Gastroesophageal sphincter (tissue), 4 donors: Measurements from ENCODE around the gene TMBIM1. TPM values are rescaled to one million over a fixed set of nuclear protein-coding genes. Genes with fewer than 3 reads are reported as not detected.

Source experiments
- ATAC-seq: fragments of 150-250 bp; one replicate; pipeline ENCODE4 v1.9.1; 2016; ENCODE audit warnings: mild to moderate bottlenecking, moderate library complexity
- H3K27ac ChIP-seq, 4 donors: fragments of 200-600 bp; sonication (generic) in 3 of 4; 1 replicate in 3 of 4; 2 replicates in 1 of 4; pipeline ENCODE4 v1.5.1; 2016 to 2019
- H3K27me3 ChIP-seq: fragments of 200-600 bp; sonication (generic); one replicate; pipeline ENCODE4 v1.5.1; 2019
- H3K36me3 ChIP-seq, 2 donors: fragments of 200-600 bp; sonication (generic); one replicate each; pipeline ENCODE4 v1.5.1; 2019; ENCODE audit warnings: control low read depth in 1 of 2
- H3K4me1 ChIP-seq, 3 donors: fragments of 200-600 bp; sonication (generic); 1 replicate in 2 of 3; 2 replicates in 1 of 3; pipeline ENCODE4 v1.5.1; 2016 to 2019; ENCODE audit warnings: control low read depth in 2 of 3
- H3K4me3 ChIP-seq, 2 donors: fragments of 200-600 bp; sonication (generic); one replicate each; pipeline ENCODE4 v1.5.1; 2019; ENCODE audit warnings: mild to moderate bottlenecking in 1 of 2, moderate library complexity in 1 of 2
- H3K9me3 ChIP-seq, 3 donors: fragments of 200-600 bp; sonication (generic); one replicate each; pipeline ENCODE4 v1.5.1; 2017 to 2019; ENCODE audit warnings: control low read depth in 2 of 3
- CTCF ChIP-seq, 4 experiments: fragments of 200-600 bp in 2 of 4; fragments of 450-650 bp in 2 of 4; sonication (generic) in 1 of 4; IDR thresholded peaks; one replicate each; pipeline ENCODE4 v1.5.1; 2017 to 2019; ENCODE audit warnings: antibody characterized with exemption in 4 of 4, mild to moderate bottlenecking in 2 of 4, moderate library complexity in 2 of 4
- EP300 ChIP-seq: sonication (generic); formaldehyde crosslinking; IDR thresholded peaks from one replicate; pipeline ENCODE4 v1.6.1; 2017; ENCODE audit warnings: antibody characterized with exemption, mild to moderate bottlenecking
- POLR2A ChIP-seq, 2 donors: fragments of 450-650 bp; IDR thresholded peaks; one replicate each; pipeline ENCODE4 v1.6.1; 2017; ENCODE audit warnings: antibody characterized with exemption in 2 of 2, mild to moderate bottlenecking in 2 of 2, moderate library complexity in 1 of 2
- POLR2AphosphoS5 ChIP-seq: sonication (generic); formaldehyde crosslinking; IDR thresholded peaks from one replicate; pipeline ENCODE4 v1.6.1; 2017; ENCODE audit warnings: antibody characterized with exemption
- WGBS, 2 donors: methylation state at CpG; one replicate each; pipeline ENCODE4 v1.1.5; 2018; ENCODE audit warnings: low coverage in 1 of 2; 5-methylcytosine and 5-hydroxymethylcytosine counted together
- total RNA-seq, 4 donors: library from RNA; depleted of rRNA; stranded (reverse); fragments of >200 nt; gene quantifications; one replicate each; pipeline ENCODE4 v1.1.0, GENCODE V29; 2016

TMBIM1 gene
- total RNA-seq, 4 donors from 2014 or later = 152 to 245 (median 191) TPM

- Histone ChIP-seq H3K27me3 (no peaks in the 10 kb centered on the region), H3K9me3 (no peaks in the 10 kb centered on the region), H3K4me1 (peaks cover 0 to 13% (median 0%) of the 10 kb centered on the region in 3 donors), H3K36me3 (no peaks in the 10 kb centered on the region), H3K27ac (no peak overlapping the region), H3K4me3 (no peak overlapping the region)
- ATAC-seq = no peak
- 94% methylated on average over 2 of the region's 2 CpGs for WGBS, 2 donors
- TF ChIP-seq EP300 (no peak), POLR2A (IDR thresholded peaks at IDR 0.05) (no peak), POLR2AphosphoS5 (no peak), CTCF (IDR thresholded peaks at IDR 0.05) (no peak)
Observed at GRCh38 chr2:218328294-218328693, 36.0 kb upstream of the TMBIM1 start.

- ATAC-seq = no peak
- WGBS, 2 donors = 78 to 82% methylated on average over 6 to 9 of the region's 11 CpGs
- no peak overlapping the region for H3K27ac ChIP-seq
Observed at GRCh38 chr2:218327451-218328210, 35.3 kb upstream of the TMBIM1 start.

GRCh38 chr2:218326315-218326714 lies 34.0 kb upstream of the TMBIM1 start:
- H3K4me1 ChIP-seq = peaks cover 0 to 25% (median 5%) of the 10 kb centered on the region in 3 donors
- H3K9me3 ChIP-seq = no peaks in the 10 kb centered on the region
- no peaks in the 10 kb centered on the region for H3K36me3 ChIP-seq
- H3K4me3 ChIP-seq = no peak overlapping the region
- no peak for TF ChIP-seq CTCF (IDR thresholded peaks at IDR 0.05)
- no peak for TF ChIP-seq POLR2AphosphoS5
- TF ChIP-seq POLR2A (IDR thresholded peaks at IDR 0.05) = no peak
- TF ChIP-seq EP300 = no peak
- WGBS, 2 donors = 74 to 100% methylated on average over 2 of the region's 2 CpGs
- no peak for ATAC-seq
- no peak overlapping the region for H3K27ac ChIP-seq
- no peaks in the 10 kb centered on the region for H3K27me3 ChIP-seq

More at GRCh38 chr2:218327451-218328210, 35.3 kb upstream of the TMBIM1 start:
- Histone ChIP-seq H3K4me1 (peaks cover 0 to 17% (median under 1%) of the 10 kb centered on the region in 3 donors), H3K27me3 (no peaks in the 10 kb centered on the region), H3K4me3 (no peak overlapping the region), H3K36me3 (no peaks in the 10 kb centered on the region), H3K9me3 (no peaks in the 10 kb centered on the region)
- no peak for TF ChIP-seq CTCF (IDR thresholded peaks at IDR 0.05)
- TF ChIP-seq POLR2AphosphoS5 = no peak
- no peak for TF ChIP-seq EP300
- TF ChIP-seq POLR2A (IDR thresholded peaks at IDR 0.05) = no peak

DNA sequence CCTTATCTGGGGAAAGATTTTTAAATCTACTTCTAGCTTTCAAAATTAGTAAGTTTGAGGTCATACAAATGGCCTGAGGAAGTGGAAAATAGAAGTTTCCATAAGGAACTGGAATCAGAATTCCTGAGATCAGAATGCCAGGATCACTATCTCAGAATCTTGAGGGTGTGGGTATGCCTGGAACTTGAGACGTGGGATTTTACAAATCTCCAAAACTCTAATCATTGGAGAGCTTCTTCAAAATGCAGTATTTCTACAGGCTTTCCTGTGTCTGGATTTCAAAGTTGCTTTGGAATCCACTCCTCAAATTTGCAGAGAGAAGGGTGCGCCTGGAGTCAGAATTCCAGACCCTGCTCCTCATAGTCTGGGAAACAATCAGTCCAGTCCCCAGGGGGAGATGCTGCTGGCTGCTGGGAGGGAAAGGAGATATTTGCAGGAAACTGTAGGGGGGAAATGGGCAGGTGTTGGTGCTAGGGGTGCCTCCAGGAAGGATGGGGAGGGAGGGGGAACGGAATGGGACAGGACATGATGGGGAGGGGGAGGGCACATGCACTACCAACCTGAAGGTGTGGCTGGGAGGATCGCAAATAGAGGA lies 33.4 kb upstream of the TMBIM1 start:
- WGBS, 2 donors = 76 to 84% methylated on average over 2 to 3 of the region's 4 CpGs
- peaks cover 0 to 25% (median 5%) of the 10 kb centered on the region in 3 donors for H3K4me1 ChIP-seq

More for the DNA sequence above, 33.4 kb upstream of the TMBIM1 start:
- ATAC-seq = no peak
- Histone ChIP-seq H3K27ac (no peak overlapping the region), H3K9me3 (no peaks in the 10 kb centered on the region), H3K4me3 (no peak overlapping the region), H3K27me3 (no peaks in the 10 kb centered on the region), H3K36me3 (no peaks in the 10 kb centered on the region)
- TF ChIP-seq CTCF (IDR thresholded peaks at IDR 0.05) (no peak), POLR2A (IDR thresholded peaks at IDR 0.05) (no peak), EP300 (no peak), POLR2AphosphoS5 (no peak)
